HepG2 (cell line): ENCODE data around the gene DLX1. TPM values are rescaled to one million over a fixed set of nuclear protein-coding genes. Genes with fewer than 3 reads are reported as not detected.

Experiments used
- AKNA ChIP-seq: sonication (generic); formaldehyde crosslinking; IDR thresholded peaks from 2 replicates; pipeline ENCODE4 v1.4.0; 2020; ENCODE audit warnings: missing genetic modification reagents, borderline replicate concordance
- CEBPB ChIP-seq: IDR thresholded peaks from 2 replicates; pipeline ENCODE4 v1.6.1; 2011; ENCODE audit warnings: low read depth, low read length, improper control_type of control experiment, borderline replicate concordance
- IKZF4 ChIP-seq: sonication (generic); formaldehyde crosslinking; IDR thresholded peaks from 2 replicates; pipeline ENCODE4 v1.5.1; 2020; ENCODE audit warnings: borderline replicate concordance, mild to moderate bottlenecking, low read depth, missing genetic modification reagents; ENCODE audit errors: not compliant biosample characterization
- KAT8 ChIP-seq: IDR thresholded peaks from 2 replicates; pipeline ENCODE4 v1.6.1; 2016; ENCODE audit warnings: missing genetic modification reagents, missing compliant biosample characterization
- LCORL ChIP-seq, 2 experiments: fragments of 450-650 bp in 1 of 2; sonication (generic) in 1 of 2; formaldehyde crosslinking in 1 of 2; IDR thresholded peaks; 2 replicates each; pipeline versions ENCODE4 v1.5.0 to v1.6.1; 2017 to 2020; ENCODE audit warnings: antibody characterized with exemption in 1 of 2, missing genetic modification reagents in 1 of 2
- MAZ ChIP-seq, 2 experiments: sonication (generic) in 1 of 2; formaldehyde crosslinking in 1 of 2; IDR thresholded peaks; 2 replicates each; pipeline versions ENCODE4 v1.5.0 to v1.6.1; 2012 to 2020; ENCODE audit warnings: low read depth in 2 of 2, mild to moderate bottlenecking in 2 of 2, borderline replicate concordance in 1 of 2, improper control_type of control experiment in 1 of 2, low read length in 1 of 2, missing genetic modification reagents in 1 of 2, moderate library complexity in 1 of 2
- MZF1 ChIP-seq: sonication (generic); formaldehyde crosslinking; IDR thresholded peaks from 2 replicates; pipeline ENCODE4 v1.8.1; 2023; ENCODE audit warnings: mild to moderate bottlenecking, missing genetic modification reagents, borderline replicate concordance
- PAF1 ChIP-seq: IDR thresholded peaks from 2 replicates; pipeline ENCODE4 v1.6.1; 2016; ENCODE audit warnings: missing genetic modification reagents, missing compliant biosample characterization
- SMAD3 ChIP-seq: sonication (generic); formaldehyde crosslinking; IDR thresholded peaks from 2 replicates; pipeline ENCODE4 v1.4.0; 2020; ENCODE audit warnings: missing genetic modification reagents
- SNRNP70 ChIP-seq: fragments of 200-400 bp; formaldehyde crosslinking; IDR thresholded peaks from 2 replicates; pipeline ENCODE4 v1.6.1; 2017; ENCODE audit warnings: mild to moderate bottlenecking, low read depth, low read length, moderate library complexity
- SP5 ChIP-seq: IDR thresholded peaks from 2 replicates; pipeline ENCODE4 v1.6.1; 2016; ENCODE audit warnings: low read depth, borderline replicate concordance
- ZNF205 ChIP-seq: IDR thresholded peaks from 2 replicates; pipeline ENCODE4 v1.6.1; 2018; ENCODE audit warnings: missing biosample characterization, missing genetic modification reagents
- ZNF703 ChIP-seq: sonication (generic); formaldehyde crosslinking; IDR thresholded peaks from 2 replicates; pipeline ENCODE4 v1.5.1; 2020; ENCODE audit warnings: missing genetic modification reagents, mild to moderate bottlenecking, moderate library complexity, borderline replicate concordance
- ZNF747 ChIP-seq: sonication (generic); formaldehyde crosslinking; IDR thresholded peaks from 2 replicates; pipeline ENCODE4 v1.8.1; 2023; ENCODE audit warnings: missing genetic modification reagents, mild to moderate bottlenecking, borderline replicate concordance
- ZNF841 ChIP-seq: sonication (generic); formaldehyde crosslinking; IDR thresholded peaks from 2 replicates; pipeline ENCODE4 v1.8.1; 2023; ENCODE audit warnings: missing genetic modification reagents, borderline replicate concordance
- polyA plus RNA-seq, 8 experiments: library from polyadenylated mRNA; depleted of rRNA in 3 of 8; stranded (reverse) in 7 of 8; unstranded in 1 of 8; fragments of >200 nt; fragmentation: Illumina TruSeq in 4 of 8; extraction: Trizol in 4 of 8; gene quantifications; 2 replicates each; pipeline versions ENCODE4 v1.2.1 to v1.2.3, GENCODE V29; 2011 to 2016; ENCODE audit warnings: low read depth in 4 of 8, missing spikeins in 1 of 8, mixed read lengths in 1 of 8; ENCODE audit not compliant: insufficient read depth in 1 of 8
- total RNA-seq, 5 experiments: library from RNA; depleted of rRNA; stranded (reverse); fragments of >200 nt; fragmentation: Illumina TruSeq; extraction: Trizol; gene quantifications; 2 replicates each; pipeline ENCODE4 v1.2.3, GENCODE V29; 2016; ENCODE audit warnings: low read depth in 1 of 5
- TF ChIP-seq, protein P1 (sequence below): sonication (generic); formaldehyde crosslinking; IDR thresholded peaks from 2 replicates; pipeline ENCODE4 v1.4.0; 2020; ENCODE audit warnings: missing genetic modification reagents
- TF ChIP-seq, protein P2 (sequence below): sonication (generic); formaldehyde crosslinking; IDR thresholded peaks from 2 replicates; pipeline ENCODE4 v1.9.0; 2021; ENCODE audit warnings: missing genetic modification reagents, borderline replicate concordance

The DLX1 gene
- total and polyA plus RNA-seq, 2 of the 13 experiments (the other 11 are each of a cell fraction or from before 2014, with no cell fraction given), result 0.18 to 0.86 TPM

- TF ChIP-seq, protein P1, sequence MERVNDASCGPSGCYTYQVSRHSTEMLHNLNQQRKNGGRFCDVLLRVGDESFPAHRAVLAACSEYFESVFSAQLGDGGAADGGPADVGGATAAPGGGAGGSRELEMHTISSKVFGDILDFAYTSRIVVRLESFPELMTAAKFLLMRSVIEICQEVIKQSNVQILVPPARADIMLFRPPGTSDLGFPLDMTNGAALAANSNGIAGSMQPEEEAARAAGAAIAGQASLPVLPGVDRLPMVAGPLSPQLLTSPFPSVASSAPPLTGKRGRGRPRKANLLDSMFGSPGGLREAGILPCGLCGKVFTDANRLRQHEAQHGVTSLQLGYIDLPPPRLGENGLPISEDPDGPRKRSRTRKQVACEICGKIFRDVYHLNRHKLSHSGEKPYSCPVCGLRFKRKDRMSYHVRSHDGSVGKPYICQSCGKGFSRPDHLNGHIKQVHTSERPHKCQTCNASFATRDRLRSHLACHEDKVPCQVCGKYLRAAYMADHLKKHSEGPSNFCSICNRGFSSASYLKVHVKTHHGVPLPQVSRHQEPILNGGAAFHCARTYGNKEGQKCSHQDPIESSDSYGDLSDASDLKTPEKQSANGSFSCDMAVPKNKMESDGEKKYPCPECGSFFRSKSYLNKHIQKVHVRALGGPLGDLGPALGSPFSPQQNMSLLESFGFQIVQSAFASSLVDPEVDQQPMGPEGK, result peak; percentile 68; the same call in 1 of the 2 replicates
- no peak for TF ChIP-seq MZF1 (CRISPR knock-in tag)
- no peak for TF ChIP-seq MAZ (IDR thresholded peaks at IDR 0.05; ENCODE audit: borderline replicate concordance, low read depth, low read length)
- TF ChIP-seq MAZ (CRISPR knock-in tag; IDR thresholded peaks at IDR 0.05; ENCODE audit: low read depth), result peak; percentile 86
- peak; percentile 40; the same call in 1 of the 2 replicates for TF ChIP-seq SP5
- peak; percentile 55; the same call in 1 of the 2 replicates for TF ChIP-seq ZNF747 (CRISPR knock-in tag)
- TF ChIP-seq SMAD3 (CRISPR knock-in tag), result peak; percentile 56; the same call in 1 of the 2 replicates
- TF ChIP-seq, protein P2, sequence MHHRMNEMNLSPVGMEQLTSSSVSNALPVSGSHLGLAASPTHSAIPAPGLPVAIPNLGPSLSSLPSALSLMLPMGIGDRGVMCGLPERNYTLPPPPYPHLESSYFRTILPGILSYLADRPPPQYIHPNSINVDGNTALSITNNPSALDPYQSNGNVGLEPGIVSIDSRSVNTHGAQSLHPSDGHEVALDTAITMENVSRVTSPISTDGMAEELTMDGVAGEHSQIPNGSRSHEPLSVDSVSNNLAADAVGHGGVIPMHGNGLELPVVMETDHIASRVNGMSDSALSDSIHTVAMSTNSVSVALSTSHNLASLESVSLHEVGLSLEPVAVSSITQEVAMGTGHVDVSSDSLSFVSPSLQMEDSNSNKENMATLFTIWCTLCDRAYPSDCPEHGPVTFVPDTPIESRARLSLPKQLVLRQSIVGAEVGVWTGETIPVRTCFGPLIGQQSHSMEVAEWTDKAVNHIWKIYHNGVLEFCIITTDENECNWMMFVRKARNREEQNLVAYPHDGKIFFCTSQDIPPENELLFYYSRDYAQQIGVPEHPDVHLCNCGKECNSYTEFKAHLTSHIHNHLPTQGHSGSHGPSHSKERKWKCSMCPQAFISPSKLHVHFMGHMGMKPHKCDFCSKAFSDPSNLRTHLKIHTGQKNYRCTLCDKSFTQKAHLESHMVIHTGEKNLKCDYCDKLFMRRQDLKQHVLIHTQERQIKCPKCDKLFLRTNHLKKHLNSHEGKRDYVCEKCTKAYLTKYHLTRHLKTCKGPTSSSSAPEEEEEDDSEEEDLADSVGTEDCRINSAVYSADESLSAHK (CRISPR knock-in tag), result 0 out of 2 replicates have a peak, but pooled peaks have one; percentile 67
- no peak; the same call in 1 of the 2 replicates for TF ChIP-seq ZNF841
- TF ChIP-seq LCORL (IDR thresholded peaks at IDR 0.05), result no peak
- 0 out of 2 replicates have a peak, but pooled peaks have one; percentile 45 for TF ChIP-seq LCORL (CRISPR knock-in tag; IDR thresholded peaks at IDR 0.05)
- no peak; the same call in 1 of the 2 replicates for TF ChIP-seq AKNA (CRISPR knock-in tag)
- TF ChIP-seq IKZF4 (CRISPR knock-in tag), result peak; percentile 95
- no peak for TF ChIP-seq ZNF703 (CRISPR knock-in tag)
- no peak for TF ChIP-seq CEBPB
- TF ChIP-seq PAF1 (CRISPR knock-in tag), result no peak
- peak; percentile 69 for TF ChIP-seq KAT8 (CRISPR knock-in tag)
- TF ChIP-seq ZNF205 (CRISPR knock-in tag), result peak; percentile 39; the same call in 1 of the 2 replicates
- TF ChIP-seq SNRNP70, result no peak
Observed at GRCh38 chr2:172102391-172103359, 17.4 kb downstream of the DLX1 start, which contains the start of gene DLX2 (continued).
